DMS53 (cell line): ENCODE results near the gene DSE.
A peak's percentile ranks its signal among the peaks of the same experiment; 100 is the strongest.

Source experiments
- DNase-seq: peaks from one replicate; lab custom pipeline; 2025; lab: John Stamatoyannopoulos, UW

Gene DSE

DNA sequence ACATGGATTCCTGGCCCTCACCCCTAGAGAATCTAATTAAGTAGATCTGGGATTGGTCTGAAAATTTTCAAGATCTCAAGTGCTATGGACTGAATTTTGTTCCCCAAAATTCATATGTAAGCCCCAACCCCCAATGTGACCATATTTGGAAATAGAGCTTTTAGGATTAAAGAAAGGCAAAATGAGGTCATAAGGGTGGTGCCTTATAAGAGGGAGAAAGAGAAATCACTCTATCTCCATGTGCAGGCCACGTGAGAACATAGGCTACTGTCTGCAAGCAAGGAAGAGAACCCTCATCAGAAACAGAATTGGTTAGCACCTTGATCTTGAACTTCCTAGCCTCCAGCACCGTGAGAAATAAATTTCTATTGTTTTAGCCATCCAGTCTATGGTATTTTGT is 8.5 kb upstream of the DSE start:
- DNase-seq, result no peak

DNA sequence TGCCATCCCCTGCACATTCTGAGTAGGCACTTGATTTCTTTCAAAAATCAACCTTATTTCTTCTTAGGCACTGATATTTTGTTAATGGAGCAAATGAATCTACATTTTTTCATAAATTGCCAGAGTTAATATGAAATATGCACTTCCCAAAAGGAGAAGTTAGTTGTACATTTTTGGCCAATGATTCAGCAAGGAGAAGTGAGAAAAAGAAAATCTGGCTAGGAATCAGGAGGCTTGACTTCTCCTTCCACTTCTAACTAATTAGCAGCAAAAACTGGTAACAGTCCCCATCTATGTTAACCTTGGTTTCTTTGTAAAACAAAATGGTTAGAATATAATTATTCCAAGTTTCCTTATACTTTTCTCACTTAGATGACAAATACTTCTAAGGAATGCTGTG is 7.0 kb upstream of the DSE start:
- DNase-seq, result no peak

DNA sequence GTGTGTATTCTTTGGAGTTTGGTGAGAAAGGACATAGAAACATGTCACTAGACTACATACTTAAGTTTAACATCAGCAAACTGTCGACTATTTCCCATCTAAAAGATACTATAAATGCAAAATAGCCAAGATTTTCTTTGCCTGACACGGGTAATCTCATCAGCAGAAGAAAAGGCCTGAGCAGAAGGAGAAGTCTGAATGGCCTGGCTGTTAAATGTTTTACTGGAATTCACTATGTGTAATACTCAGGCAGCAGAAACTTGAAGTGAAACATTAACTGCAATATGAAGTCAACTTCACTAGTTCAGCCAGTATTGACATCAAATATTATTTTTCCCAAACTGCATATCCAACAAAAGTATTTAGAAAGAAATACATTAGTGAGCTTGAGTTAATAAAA is 6.4 kb upstream of the DSE start:
- DNase-seq, result no peak

DNA sequence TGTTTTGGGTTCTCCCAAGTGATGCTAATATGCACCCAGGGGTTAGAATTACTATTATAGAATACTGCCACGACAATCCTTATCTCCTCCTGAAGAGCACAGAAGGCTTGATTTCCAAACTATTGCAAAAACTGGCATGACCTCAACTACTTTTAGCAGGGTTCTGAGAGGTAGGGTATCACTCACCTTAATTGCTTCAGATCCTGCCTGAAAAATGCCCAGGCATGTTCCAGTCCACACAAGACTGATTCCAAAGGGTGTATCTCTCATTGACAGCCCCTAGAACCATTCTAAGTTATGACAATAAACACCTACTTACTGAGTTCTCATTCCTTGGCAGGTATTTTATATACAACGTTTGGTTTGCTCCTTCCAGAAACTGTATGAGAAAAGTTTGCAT is 5.0 kb upstream of the DSE start:
- DNase-seq, result no peak

DNA sequence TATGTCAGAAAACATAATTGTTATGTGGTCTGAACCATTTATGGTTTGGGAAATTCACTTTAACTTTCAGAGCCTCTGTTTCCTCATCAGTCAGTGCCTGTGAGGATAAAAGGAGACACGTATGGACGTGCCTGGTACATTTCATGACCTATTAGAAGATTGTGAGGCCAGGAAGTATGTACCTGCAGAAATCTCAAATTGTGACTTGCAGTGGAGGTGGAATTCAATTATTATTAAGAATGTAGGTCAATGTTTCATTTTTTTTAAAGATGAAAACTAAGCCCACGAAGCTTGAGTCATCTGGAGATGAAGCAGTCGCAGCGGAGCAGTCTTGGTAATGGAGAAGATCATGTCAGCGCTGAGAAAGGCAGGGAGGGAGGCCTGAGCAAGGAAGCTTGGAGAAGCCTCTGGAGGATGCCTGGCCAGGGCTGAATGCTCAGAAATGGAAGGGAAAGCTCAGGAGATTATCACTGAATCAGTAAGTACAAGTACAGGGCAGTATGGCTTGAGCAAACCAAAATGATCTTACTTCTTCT is 3.9 kb upstream of the DSE start:
- DNase-seq, result no peak

DNA sequence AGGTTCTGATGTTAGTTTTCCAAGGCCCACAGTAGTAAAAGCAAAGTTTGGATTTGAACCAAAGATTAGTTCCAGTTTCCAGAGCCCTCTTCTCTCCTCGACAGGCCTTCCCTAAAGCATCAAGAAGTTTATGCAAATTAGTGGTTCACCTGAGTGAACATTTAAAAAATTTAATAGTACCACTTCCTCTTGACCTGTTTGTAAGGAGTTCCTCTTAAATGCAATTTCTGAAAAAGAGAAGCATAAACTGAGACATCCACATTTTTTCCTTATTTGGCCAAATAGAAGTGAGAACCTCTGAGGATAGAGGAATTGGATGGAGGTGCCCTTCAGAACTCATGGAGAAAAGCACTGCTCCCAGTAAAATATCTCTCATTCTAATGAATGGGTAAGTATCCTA is 1.2 kb upstream of the DSE start:
- no peak for DNase-seq

DNA sequence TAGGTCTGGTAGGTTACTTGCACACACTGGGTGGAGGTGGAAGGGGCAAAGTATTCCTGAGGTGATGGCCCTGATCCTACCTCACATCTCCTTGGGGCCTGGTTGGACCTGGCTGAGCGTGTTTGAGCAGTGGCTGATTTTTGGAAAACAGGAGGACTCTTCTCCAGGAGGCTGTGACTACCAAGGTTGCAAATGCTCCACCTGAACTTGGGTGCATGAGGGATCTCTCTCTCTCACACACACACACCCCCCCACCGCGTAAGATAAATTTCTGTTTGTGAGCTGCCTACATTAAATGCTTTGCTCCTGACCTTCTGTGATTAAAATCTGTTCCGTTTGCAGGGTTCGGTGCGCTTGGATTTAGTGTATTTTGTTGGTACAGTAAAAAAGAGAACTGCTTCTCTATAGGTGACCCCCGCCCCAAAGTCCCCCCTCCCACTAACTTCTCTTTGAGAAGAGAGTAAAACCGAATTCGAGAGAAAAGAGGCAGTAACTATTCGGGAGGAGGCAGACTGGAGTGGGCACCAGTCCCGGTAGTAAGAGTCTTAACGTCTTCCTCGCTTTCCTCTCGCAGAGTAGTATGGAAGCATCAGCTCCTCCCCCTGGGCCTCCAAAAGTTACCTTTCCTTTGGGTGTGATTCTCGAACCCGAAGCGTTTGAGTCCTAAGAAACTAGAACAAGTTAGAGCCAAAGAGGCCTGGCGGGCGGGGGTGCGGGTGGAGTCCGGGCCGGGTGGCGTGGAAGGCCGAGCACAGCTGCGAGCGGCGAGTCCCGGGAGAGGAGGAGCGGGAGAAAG is 585 bp upstream of the DSE start:
- DNase-seq, result peak; percentile 53

DNA sequence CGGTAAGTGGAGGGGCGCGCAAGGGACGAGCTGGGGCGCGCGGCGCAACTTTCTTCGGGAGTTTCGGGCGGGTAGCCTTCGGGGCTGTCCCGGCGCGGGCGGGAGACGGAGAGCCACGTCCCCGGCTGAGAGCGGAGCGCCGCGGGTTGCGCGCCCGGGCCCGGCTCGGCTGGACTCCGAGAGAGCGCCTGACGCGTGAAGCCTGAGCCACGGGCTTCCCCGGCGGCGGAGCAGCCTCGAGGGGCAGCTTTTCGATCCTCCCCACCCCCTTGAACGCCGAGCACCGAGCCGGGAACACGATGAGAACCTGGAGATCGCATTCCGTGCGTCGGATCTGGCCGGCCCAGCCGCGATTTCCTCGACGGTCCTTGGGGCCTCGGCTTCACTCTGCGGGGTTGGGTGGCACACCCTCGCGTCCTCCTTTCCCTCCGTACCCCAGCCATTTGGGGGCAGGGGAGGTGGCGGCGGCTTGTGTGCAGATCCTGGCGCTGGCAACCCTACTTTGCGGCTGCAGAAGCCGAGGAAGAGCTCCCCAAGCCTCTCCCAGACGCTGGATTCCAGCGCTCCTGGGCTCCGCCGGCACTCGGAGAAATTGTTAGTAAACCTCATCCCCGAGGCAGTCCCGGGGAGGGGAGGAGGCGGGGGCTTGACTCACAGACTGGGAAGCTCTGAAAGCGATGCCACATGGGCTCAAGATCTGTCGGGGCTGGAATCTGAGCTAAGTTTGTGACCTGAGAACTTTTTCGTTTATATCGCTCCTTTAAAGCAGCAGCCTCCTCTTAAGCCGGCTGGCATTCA is 572 bp downstream of the DSE start:
- peak; percentile 63 for DNase-seq

DNA sequence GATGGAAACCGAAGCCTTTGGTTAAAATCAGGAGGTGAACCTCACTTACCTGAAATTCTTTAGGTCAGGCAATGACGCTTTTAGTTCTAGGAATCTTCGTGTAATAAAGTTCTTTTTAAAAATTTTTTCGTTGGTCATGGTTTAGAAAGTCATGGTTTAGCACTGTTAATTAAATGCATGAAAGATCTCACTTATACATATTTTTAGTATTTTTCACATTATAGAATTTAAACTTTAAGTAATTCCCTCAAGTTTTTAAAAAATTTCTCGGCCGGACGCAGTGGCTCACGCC is 1.1 kb downstream of the DSE start:
- DNase-seq, result no peak

DNA sequence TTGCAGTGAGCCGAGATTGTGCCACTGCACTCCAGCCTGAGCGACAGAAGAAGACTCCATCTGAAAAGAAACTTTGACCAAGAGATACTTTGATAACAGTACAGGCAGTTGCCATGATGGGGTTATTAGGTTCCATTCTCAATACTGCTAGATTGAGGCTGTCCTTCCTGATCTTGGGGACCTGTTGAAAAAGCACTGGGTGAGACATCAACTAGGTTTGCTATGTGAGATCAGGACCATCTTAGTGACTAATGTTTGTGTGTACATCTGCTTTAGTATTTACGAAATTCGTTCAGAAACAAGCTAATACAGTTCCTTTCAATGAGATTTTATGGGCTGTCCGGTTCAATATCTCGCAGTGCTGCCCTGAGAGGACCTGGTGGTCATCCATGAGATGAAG is 2.6 kb downstream of the DSE start:
- DNase-seq, result no peak

DNA sequence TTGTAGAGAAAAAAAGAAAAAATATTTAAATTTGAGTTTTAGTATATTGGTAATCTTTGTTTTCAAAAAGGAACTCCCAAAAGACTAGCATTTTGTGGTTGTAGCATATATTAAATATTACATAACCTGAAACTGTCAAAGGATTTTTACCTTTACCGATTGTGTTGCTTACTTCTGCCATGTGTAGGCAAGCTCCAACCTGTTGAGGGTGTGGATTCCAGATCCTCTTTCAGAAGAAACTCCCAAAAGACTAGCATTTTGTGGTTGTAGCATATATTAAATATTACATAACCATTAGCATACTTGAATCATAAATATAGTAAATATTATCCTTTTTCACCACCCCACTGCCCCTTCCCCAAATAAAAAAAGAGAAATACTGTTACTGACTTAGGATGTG is 3.2 kb downstream of the DSE start:
- DNase-seq, result no peak

DNA sequence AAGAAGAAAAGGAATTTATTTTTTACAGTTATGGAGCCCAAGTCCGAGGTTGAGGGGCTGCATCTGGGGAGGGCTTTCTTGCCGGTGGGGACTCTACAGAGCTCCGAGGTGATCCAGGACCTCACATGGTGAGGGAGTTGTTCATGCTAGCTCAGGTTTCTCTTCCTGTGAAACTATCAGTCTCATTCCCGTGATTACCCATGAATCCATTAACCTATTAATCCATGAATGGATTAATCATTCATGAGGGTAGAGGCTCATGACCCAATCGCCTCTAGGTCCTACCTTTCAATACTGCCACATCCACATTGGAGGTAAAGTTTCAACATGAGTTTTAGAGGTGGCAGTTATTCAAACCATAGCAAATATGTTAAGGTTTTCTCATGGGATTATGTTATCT is 3.8 kb downstream of the DSE start:
- no peak for DNase-seq

DNA sequence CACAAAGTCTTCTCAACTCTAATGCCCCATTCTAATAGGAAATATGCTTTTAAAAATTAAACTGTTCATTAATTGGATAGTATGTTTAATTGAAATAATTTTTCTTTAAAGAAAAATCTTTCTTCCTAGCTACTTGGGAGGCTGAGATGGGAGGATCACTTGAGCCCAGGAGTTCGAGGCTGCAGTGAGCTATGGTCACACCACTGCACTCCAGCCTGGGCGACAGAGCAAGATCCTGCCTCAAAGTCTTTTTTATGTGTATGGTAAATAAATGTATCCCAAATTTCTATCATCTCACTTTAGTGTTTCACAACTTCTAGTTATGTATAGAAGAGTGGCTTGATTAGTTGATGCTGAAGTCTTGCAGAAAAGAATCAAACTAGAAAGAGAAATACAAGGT is 4.5 kb downstream of the DSE start:
- no peak for DNase-seq

DNA sequence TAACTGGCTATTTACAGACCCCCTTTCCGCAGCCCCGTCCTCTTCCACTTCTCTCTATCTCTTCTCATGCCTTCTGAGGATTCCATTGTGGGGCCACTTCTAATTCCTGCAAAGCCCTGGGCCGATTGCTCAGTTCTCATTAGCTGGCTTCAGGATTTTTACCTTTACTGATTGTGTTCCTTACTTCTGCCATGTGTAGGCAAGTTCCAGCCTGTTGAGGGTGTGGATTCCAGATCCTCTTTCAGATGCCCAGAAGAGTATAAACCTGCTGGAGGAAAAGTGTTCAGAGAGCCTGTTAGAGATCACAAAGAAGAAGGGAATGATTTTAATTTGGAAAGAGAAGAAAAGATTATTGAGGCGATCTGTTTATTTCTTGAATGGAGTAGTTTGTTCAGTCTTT is 5.4 kb downstream of the DSE start:
- DNase-seq, result no peak

DNA sequence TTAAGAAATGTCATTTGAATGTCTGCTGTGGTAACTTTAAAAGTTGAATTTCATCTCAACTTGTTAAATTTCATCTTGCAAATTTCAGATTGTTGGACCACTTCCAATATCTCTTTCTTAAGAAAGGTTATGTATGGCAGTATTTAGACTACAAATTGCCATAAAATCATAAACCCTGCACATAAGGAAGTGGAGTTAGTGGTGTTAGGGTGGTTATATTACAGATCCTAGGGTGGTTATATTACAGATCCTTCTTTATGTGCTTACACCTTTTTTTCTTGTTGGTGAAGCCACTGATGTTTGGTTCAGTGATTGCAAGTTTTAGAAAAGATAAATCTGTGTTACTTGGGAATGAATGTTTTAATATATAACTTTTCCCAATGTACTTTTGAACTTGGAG is 9.0 kb downstream of the DSE start:
- no peak for DNase-seq

DNA sequence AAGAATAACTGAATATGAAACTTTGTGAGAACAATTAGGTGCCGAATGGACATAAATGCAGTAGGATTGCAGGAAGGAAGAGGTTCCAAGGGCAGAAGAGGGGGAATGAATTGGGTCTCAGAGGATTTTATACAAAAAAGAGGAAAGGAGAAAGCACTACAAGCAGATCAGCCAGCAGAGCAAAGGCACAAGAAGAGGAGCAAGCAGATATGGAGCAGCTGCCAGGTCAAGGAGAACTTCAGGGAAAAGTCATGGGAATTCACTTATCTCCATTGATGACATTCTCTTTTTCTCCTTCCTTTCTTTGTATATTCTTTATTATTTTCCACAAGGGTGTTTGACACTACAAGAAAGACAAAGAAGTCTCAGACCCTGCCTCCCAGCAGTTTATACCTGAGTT is 9.6 kb downstream of the DSE start:
- no peak for DNase-seq

DNA sequence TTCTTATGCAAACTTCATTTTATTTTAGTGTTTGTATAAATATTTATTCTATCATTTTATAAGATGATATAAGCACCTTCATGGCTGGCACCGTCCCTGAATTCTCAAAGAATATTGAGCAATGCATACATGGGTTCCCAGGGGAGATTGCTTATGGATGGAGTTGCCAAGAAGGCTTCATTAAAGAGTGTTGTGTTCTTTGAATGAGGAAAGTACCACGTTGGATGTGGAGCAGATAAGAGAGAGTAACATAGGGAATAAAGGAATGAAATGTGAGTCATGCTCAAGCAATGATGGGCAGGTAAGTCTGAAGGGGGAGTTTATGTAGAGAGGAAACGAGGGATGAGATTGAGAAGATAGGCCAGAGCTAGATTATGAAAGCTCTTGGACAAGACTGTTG is 10.3 kb downstream of the DSE start:
- no peak for DNase-seq

DNA sequence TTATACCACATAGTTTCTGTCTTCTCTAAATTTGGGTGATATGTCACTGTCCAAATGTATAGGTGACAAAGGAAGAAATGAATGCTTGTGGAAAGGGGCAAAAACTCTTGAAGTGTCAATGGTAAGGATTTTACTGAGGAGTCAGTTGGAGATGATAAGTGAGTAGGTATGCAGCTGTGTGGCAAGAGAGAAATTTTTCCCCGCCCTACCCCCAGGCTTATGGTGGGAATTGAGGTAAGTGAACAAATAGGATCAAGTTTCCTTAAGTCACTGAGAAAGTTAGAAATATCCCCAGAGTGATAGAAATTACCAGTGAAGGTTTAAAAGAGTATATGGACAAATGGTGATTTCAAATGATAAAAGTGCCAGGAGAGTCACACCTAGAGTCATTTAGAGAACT is 11.8 kb downstream of the DSE start:
- DNase-seq, result no peak

DNA sequence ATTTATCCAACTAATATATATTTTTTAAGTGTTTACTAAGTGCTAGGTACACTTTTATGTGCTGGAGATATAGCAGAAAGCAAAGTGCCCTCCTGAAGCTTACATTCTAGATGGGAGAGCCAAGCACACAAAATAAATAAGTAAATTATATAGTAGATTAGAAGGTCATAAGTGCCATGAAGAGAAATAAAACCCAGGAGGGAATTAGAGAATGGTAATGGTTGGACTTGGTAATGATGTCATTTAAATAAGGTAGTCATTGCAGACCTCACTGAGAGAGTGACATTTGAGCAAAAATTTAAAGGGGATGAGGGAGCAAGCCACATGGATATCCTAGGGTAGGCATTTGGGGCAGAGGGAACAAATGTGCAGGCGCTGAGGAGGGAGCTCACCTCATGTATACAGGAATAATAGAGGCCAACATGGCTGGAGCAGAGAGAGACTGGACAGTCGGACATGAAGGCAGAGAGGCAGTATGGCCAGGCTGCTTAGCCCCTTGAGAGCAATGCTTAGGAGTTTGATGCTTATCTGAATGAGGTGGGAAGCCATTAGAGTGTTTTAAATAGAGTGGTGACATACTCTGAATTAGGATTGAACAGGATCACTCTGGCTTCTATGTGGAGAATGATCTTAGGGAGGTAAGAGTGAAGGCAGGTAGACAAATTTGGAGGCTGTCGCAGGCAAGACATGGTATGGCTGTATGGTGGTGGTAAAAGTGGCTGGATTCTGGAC is 14.1 kb downstream of the DSE start:
- DNase-seq, result no peak

DNA sequence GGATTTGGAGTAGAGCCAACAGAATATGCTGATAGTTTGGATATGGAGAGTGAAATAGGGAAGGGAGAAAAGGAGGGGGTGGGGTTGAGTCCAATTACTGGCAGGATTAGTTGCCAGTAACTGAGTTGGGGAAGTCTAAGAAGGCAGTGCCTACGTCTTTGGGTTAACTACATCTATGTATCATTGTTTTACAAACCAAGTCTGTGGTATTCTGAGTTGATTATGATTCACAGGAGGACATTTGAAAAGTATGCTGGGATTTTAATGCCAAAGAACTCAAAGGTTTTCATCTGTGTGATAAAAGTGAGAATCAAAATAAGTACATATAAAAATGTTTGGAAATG is 14.7 kb downstream of the DSE start:
- no peak for DNase-seq

DNA sequence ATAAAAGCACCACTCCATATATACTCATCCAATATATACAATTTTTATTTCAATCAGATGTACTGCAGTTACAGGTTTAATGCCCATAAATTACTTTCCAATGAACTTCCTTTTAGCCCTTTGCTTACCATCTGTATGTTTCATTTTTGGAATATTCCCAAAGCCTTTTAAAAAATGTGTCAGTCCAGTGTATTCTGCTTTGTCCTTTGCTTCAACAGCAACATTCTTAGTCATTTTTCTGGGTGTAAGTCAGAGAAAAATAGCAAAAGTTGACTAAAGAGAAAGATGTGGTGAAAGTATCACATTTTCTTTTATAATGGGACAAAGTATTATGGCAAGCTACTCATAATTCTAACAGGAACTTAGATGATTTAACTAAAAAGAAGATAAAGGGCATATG is 15.2 kb downstream of the DSE start:
- DNase-seq, result no peak

DNA sequence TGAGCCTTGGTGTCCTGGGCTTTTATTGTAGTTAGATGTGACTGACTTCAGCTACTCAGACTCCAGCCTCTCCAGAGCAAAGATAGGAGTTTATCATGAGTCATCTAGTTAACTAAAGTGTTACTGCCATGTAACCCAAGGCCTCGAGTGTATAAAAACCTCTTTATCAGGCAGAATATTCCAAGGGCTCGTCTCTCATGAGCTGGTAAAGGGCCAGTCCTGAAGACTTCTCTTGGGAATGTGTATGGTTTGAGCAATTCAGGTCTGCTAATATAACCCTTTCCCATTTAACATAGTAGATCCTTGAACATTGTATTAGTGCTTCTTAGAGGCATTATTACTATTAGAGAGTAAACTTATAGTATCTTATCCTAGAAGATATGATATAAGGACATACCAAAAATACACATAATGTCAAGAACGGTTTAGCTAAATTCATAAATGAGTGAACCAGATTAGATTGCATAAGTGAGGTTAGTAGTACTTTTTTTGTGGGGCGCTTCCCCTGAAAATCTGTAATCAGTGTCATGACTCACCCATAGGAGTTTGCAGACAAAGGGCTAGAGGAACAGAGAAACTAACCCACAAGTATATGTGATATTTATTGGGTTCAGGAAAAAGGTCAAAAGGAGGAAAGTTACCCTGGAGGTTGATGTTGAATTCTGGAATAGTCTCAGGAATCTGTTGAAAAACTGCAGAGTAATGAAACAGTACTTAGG is 16.0 kb downstream of the DSE start:
- peak; percentile 23 for DNase-seq

DNA sequence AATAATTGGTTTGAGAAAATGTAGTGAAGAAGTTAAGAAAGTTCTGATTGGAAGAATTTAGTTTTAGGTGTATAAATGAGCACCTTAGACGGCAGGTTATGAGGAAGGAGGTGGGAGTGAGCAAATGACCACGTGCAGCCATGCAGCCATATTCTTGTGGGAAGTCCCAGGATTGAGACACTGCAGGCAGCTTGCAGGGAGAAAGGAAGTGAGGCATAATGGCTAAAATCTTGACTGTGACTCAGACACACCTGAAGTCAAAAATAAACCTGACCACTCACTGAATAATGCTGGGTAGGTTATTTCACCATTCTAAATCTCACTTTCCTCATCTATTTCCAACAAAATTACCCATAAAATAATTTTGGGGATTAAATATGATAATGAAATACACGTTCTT is 16.6 kb downstream of the DSE start:
- no peak for DNase-seq
